CD4-positive, CD25-positive, alpha-beta regulatory T cell (primary cell): ENCODE data around the gene RNF181. TPM values are rescaled to one million over a fixed set of nuclear protein-coding genes. Genes with fewer than 3 reads are reported as not detected.

Source experiments
- ATAC-seq, 2 donors: fragments of 150-1000 bp; cut with Tn5 transposase; one replicate each; pipeline ENCODE4 v1.10.0; 2021; ENCODE audit warnings: low read depth in 2 of 2, moderate number of reproducible peaks in 2 of 2, moderate library complexity in 1 of 2
- DNase-seq, 3 donors: peaks; one replicate each; pipeline versions ENCODE4 v3.0.0 to v3.0.0-alpha.2; 2012 to 2022; ENCODE audit warnings: mixed read lengths in 1 of 3
- H3K27ac ChIP-seq: one replicate; pipeline ENCODE4 v1.7.0; 2013; ENCODE audit warnings: mild to moderate bottlenecking, low read length; ENCODE audit not compliant: insufficient read depth, poor library complexity, severe bottlenecking
- H3K27me3 ChIP-seq: one replicate; pipeline ENCODE4 v1.7.0; 2013; ENCODE audit warnings: low read length; ENCODE audit not compliant: control insufficient read depth, insufficient read depth
- H3K36me3 ChIP-seq: one replicate; pipeline ENCODE4 v1.7.0; 2013; ENCODE audit warnings: mild to moderate bottlenecking, low read length, moderate library complexity; ENCODE audit not compliant: control insufficient read depth, insufficient read depth
- H3K4me1 ChIP-seq: 2 replicates; pipeline ENCODE4 v1.7.0; 2013; ENCODE audit warnings: mild to moderate bottlenecking, low read length; ENCODE audit not compliant: insufficient read depth, control insufficient read depth, poor library complexity, severe bottlenecking
- H3K4me3 ChIP-seq: one replicate; pipeline ENCODE4 v1.7.0; 2013; ENCODE audit warnings: low read depth, mild to moderate bottlenecking, low read length, moderate library complexity
- H3K9me3 ChIP-seq, 2 experiments: 1 replicate in 1 of 2; 2 replicates in 1 of 2; pipeline ENCODE4 v1.7.0; 2013; ENCODE audit warnings: low read length in 2 of 2, mild to moderate bottlenecking in 1 of 2, moderate library complexity in 1 of 2; ENCODE audit not compliant: control insufficient read depth in 2 of 2
- H3K27ac Mint-ChIP-seq, 3 donors: one replicate each; pipeline ENCODE4 v1.8.0; 2020 to 2022; ENCODE audit warnings: mild to moderate bottlenecking in 3 of 3, mixed read lengths in 3 of 3, moderate library complexity in 2 of 3
- H3K27me3 Mint-ChIP-seq: one replicate; pipeline ENCODE4 v1.8.0; 2022; ENCODE audit warnings: mild to moderate bottlenecking, mixed read lengths
- H3K36me3 Mint-ChIP-seq: one replicate; pipeline ENCODE4 v1.8.0; 2020; ENCODE audit warnings: mixed read lengths
- H3K4me1 Mint-ChIP-seq, 4 donors: one replicate each; pipeline ENCODE4 v1.8.0; 2020 to 2022; ENCODE audit warnings: mixed read lengths in 4 of 4, mild to moderate bottlenecking in 1 of 4
- H3K4me3 Mint-ChIP-seq, 4 donors: one replicate each; pipeline ENCODE4 v1.8.0; 2020 to 2022; ENCODE audit warnings: mild to moderate bottlenecking in 4 of 4, mixed read lengths in 4 of 4, moderate library complexity in 3 of 4
- H3K9me3 Mint-ChIP-seq, 7 donors: one replicate each; pipeline ENCODE4 v1.8.0; 2020 to 2022; ENCODE audit warnings: mixed read lengths in 7 of 7, mild to moderate bottlenecking in 3 of 7, moderate library complexity in 2 of 7
- polyA plus RNA-seq, 4 donors: library from polyadenylated mRNA; unstranded; fragments of 300-500 nt; fragmentation: Illumina TruSeq; gene quantifications; one replicate each; pipeline ENCODE4 v1.2.3, GENCODE V29; 2021
- total RNA-seq: library from RNA; stranded (reverse); gene quantifications from one replicate; pipeline ENCODE4 v1.2.3, GENCODE V29; 2022

The RNF181 gene
- total and polyA plus RNA-seq, 5 donors from 2014 or later = 47.0 to 297 (median 240) TPM

DNA sequence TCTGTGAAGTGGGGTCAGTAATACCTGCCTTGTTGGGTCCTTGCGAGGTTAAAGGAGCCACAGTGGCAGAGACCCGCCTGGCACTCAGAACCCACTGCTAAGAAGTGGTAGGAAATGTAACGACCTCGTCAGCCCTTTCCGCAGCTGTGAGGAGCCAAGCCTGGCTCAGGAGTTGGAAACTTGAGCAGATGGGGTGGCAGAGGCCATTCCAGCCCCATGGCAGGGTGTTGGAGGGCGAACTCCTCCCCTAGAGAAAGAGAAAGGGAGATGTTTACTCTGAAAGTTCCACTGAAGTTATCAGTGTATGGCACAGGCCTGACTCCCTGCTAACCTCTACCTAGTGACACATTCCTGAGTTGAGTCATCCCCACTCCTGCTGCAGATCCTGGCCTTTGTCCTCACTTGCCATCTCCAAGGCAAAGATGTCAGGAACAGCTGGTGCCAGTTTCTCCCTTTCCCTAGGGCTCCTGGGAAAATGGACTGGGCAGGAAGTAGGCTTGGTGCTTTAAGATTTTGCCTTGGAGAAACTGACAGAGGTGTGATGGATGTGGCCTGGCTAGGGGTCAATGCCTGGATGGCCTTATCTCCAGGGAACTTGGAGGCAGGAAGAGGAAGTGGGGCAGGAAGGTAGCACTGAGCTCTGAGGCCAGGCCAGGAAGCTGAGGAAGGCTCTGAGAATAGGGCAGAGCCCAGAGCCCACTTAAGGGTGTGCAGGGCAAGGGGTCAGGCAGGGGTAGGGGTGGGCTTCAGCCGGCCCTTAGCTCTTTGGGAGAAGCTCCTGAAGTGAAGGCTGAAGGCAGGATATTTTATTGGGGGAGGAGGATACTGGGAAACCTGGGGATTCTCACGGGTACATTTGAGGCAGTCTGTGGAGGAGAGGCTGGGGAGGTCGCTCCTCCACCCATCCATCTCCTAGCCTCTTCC lies 10.4 kb upstream of the RNF181 start:
- Mint-ChIP-seq H3K27ac (peak overlapping the region; percentile 92 to 95 (median 93)), H3K4me3 (peak overlapping the region; percentile 87 to 97 (median 92)), H3K4me1 (peaks cover 6 to 68% (median 41%) of the 10 kb centered on the region in 4 donors), H3K36me3 (peaks cover 16% of the 10 kb centered on the region), H3K9me3 (peaks cover 0 to 1% (median 0%) of the 10 kb centered on the region in 7 donors), H3K27me3 (no peaks in the 10 kb centered on the region)
- peaks cover 13% of the 10 kb centered on the region for H3K36me3 ChIP-seq
- peak overlapping the region; percentile 80 for H3K4me3 ChIP-seq
- H3K4me1 ChIP-seq = peaks cover 29% of the 10 kb centered on the region
- peak in 1 of 3 donors; percentile 37 for DNase-seq
- no peaks in the 10 kb centered on the region for H3K27me3 ChIP-seq
- H3K9me3 ChIP-seq = no peaks in the 10 kb centered on the region
- peak overlapping the region; percentile 76 for H3K27ac ChIP-seq
- ATAC-seq = peak; percentile 40 to 45

DNA sequence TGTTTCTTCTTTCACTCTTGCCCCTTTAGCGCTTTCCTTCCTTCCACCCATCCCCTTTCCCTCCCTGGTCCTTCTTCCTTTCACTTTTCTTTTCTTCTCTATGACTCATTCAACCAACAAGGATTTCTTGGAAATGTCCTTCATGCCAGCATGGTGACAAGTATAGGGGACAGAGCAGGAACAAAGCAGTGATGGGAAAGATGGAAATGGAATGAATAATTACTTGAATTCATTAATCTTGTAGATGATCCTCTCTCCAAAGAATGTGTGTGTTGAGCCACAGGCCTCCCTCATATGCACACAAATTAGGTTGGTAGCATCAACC lies 9.8 kb upstream of the RNF181 start:
- peak overlapping the region; percentile 76 for H3K27ac ChIP-seq
- Mint-ChIP-seq H3K9me3 (peaks cover 0 to 1% (median 0%) of the 10 kb centered on the region in 7 donors), H3K27me3 (no peaks in the 10 kb centered on the region), H3K4me3 (peak overlapping the region; percentile 81 to 94 (median 88)), H3K27ac (peak overlapping the region; percentile 92 to 95 (median 93)), H3K4me1 (peaks cover 6 to 66% (median 40%) of the 10 kb centered on the region in 4 donors), H3K36me3 (peaks cover 16% of the 10 kb centered on the region)
- peak overlapping the region; percentile 26 for H3K4me3 ChIP-seq
- H3K36me3 ChIP-seq = peaks cover 13% of the 10 kb centered on the region
- ATAC-seq (no peak), DNase-seq (peak in 1 of 3 donors; percentile 10)
- peaks cover 29% of the 10 kb centered on the region for H3K4me1 ChIP-seq
- H3K9me3 ChIP-seq = no peaks in the 10 kb centered on the region
- no peaks in the 10 kb centered on the region for H3K27me3 ChIP-seq

DNA sequence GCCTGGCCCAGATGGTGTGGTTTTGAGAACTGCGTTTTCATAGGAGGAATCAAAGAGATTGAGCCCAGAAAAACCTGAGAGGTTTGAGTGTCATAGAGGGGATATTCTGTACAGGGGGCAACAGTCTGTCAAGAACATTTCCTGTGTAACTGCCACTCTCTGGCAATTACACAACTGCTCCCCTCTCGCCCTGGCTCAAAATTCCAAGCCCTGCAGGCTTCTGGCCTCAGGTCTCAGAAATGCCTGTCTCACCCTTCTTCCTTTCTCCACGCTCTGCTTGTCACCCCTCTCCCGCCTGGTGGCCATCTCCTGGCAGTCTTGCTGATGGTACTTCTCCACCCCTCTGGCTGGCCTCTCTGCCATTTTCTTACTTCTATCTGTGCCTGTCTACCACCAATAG lies 7.3 kb upstream of the RNF181 start:
- no peak for ATAC-seq
- peak overlapping the region in 1 of 3 donors; percentile 83 for H3K27ac Mint-ChIP-seq
- H3K9me3 ChIP-seq = no peaks in the 10 kb centered on the region
- H3K27ac ChIP-seq = no peak overlapping the region
- no peak overlapping the region for H3K4me3 ChIP-seq
- peaks cover 0 to 1% (median 0%) of the 10 kb centered on the region in 7 donors for H3K9me3 Mint-ChIP-seq
- H3K4me1 ChIP-seq = peaks cover 28% of the 10 kb centered on the region
- peaks cover 6 to 53% (median 31%) of the 10 kb centered on the region in 4 donors for H3K4me1 Mint-ChIP-seq
- no peaks in the 10 kb centered on the region for H3K27me3 Mint-ChIP-seq
- DNase-seq = no peak
- peaks cover 3% of the 10 kb centered on the region for H3K36me3 Mint-ChIP-seq
- H3K4me3 Mint-ChIP-seq = peak overlapping the region in 3 of 4 donors; percentile 0 to 66 (median 2)
- H3K27me3 ChIP-seq = no peaks in the 10 kb centered on the region
- no peaks in the 10 kb centered on the region for H3K36me3 ChIP-seq

DNA sequence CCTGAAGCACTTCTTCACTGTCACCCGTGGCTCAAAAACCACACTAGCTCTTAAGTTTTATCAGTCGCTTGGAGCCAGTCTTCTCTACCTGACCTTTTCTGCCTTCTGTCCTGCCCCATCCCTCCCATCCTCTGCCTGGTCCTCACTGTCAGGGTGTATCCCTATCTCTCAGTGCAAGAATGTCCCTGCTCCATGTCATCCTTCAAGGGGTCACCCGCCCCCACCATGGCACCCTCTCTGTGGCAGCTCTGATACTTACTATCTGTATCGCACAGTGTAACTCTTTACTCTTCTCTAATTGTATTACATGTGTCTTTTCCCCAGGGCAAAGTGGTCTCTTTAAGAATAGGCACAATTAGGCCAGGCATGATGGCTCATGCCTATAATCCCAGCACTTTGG lies 6.9 kb upstream of the RNF181 start:
- peak overlapping the region; percentile 63 to 83 (median 81) for H3K27ac Mint-ChIP-seq
- DNase-seq = no peak
- H3K9me3 ChIP-seq = no peaks in the 10 kb centered on the region
- no peak for ATAC-seq
- no peaks in the 10 kb centered on the region for H3K27me3 ChIP-seq
- H3K27ac ChIP-seq = no peak overlapping the region
- H3K9me3 Mint-ChIP-seq = peaks cover 0 to 1% (median 0%) of the 10 kb centered on the region in 7 donors
- no peak overlapping the region for H3K4me3 ChIP-seq
- H3K27me3 Mint-ChIP-seq = no peaks in the 10 kb centered on the region
- H3K36me3 Mint-ChIP-seq = peaks cover under 1% of the 10 kb centered on the region
- peak overlapping the region in 3 of 4 donors; percentile 0 to 66 (median 2) for H3K4me3 Mint-ChIP-seq
- H3K4me1 ChIP-seq = peaks cover 24% of the 10 kb centered on the region
- H3K36me3 ChIP-seq = no peaks in the 10 kb centered on the region
- H3K4me1 Mint-ChIP-seq = peaks cover 3 to 48% (median 29%) of the 10 kb centered on the region in 4 donors

DNA sequence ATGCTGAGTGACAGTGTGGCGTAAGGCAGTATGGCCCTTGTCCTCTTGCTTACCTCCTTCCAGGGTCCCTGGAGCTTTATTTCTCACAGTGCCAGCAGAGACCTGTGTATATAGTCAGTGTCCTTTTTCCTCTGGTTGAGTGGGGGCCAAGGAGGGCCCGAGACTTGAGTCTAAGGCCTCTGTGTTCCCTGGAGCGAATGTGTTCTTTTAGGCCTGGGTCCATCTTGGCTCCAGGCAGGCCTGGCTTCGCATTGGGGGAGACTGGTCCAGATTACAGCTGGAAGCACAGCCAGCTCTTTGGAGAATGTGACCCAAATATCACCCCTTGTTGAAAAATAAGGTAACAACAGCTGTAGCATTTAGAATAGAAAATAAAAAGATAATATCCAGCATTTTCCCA lies 6.4 kb upstream of the RNF181 start:
- Mint-ChIP-seq H3K9me3 (peaks cover 0 to 1% (median 0%) of the 10 kb centered on the region in 7 donors), H3K27me3 (no peaks in the 10 kb centered on the region), H3K36me3 (no peaks in the 10 kb centered on the region), H3K4me3 (peak overlapping the region in 1 of 4 donors; percentile 66), H3K27ac (peak overlapping the region in 1 of 3 donors; percentile 83), H3K4me1 (peaks cover 0 to 48% (median 29%) of the 10 kb centered on the region in 4 donors)
- DNase-seq (no peak), ATAC-seq (no peak)
- Histone ChIP-seq H3K27me3 (no peaks in the 10 kb centered on the region), H3K27ac (no peak overlapping the region), H3K36me3 (no peaks in the 10 kb centered on the region), H3K4me3 (no peak overlapping the region), H3K9me3 (no peaks in the 10 kb centered on the region), H3K4me1 (peaks cover 21% of the 10 kb centered on the region)

DNA sequence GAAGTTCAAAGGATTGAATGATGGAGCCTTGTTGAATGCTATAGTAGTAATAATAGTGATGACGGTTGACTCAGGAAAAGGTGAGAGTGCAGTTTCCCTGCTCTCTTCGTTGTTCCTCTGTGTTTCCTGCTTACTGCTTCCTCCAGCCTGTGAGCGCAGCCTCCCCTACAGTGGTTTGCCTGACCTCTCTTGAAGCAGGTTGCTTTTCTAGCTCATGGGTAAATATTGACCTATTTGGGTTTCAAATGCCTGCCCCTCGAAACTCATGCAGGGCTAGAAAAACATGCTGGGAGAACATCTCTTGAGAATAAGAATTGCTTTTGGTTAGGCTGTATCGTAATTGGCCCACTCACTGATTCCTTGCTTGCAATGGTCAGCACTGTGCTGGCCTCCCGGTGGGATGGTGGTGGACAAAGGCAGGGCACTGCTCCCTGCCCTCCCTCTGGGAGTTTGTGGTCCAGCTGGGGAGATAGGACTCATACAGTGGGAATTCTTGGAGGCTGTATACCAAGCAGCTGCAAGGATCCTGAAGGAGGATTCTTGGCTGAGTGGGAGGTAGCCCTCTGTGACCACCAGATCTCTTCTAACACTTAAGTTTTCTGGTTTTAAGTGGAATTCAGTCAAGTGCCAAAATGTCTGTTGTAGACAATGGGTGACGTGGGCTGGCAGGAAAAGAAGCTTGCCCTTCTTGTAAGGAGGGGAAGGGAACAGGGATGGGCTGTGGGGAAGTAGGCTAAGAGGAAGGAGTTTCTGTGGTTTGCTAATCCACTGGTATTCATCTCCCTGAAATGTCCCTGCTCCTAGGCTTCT lies 5.4 kb upstream of the RNF181 start:
- H3K27ac ChIP-seq = no peak overlapping the region
- H3K27me3 ChIP-seq = no peaks in the 10 kb centered on the region
- H3K4me3 ChIP-seq = no peak overlapping the region
- H3K4me1 ChIP-seq = peaks cover 22% of the 10 kb centered on the region
- H3K4me1 Mint-ChIP-seq = peaks cover 3 to 51% (median 29%) of the 10 kb centered on the region in 4 donors
- H3K9me3 Mint-ChIP-seq = peaks cover 0 to under 1% (median 0%) of the 10 kb centered on the region in 7 donors
- peak overlapping the region in 2 of 3 donors; percentile 42 to 92 for H3K27ac Mint-ChIP-seq
- DNase-seq (no peak), ATAC-seq (no peak)
- H3K36me3 Mint-ChIP-seq = no peaks in the 10 kb centered on the region
- H3K9me3 ChIP-seq = no peaks in the 10 kb centered on the region
- no peaks in the 10 kb centered on the region for H3K27me3 Mint-ChIP-seq
- H3K36me3 ChIP-seq = no peaks in the 10 kb centered on the region
- peak overlapping the region in 2 of 4 donors; percentile 64 to 80 for H3K4me3 Mint-ChIP-seq

DNA sequence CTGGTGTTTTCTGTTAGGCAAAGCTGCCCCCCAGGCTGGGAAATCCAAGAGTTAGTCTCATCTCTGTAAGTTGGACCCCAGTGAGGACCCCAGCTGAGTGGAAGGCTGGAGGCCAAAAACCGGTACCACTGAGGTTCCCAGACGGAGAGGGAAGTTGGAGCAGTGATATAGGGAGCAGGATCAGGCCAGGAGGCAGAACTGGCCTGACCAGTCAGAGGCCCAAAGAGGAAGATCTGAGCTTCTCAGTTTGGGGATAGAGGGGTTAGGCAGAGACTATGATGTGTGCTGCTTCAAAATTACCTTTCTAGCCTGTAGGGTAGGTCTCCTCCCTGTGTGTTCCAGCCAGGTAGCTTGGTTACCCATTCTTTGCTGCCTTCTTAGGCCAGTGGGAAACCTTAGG lies 4.6 kb upstream of the RNF181 start:
- H3K36me3 ChIP-seq = no peaks in the 10 kb centered on the region
- H3K27ac ChIP-seq = no peak overlapping the region
- H3K27me3 Mint-ChIP-seq = no peaks in the 10 kb centered on the region
- peak overlapping the region in 2 of 3 donors; percentile 25 to 92 for H3K27ac Mint-ChIP-seq
- H3K36me3 Mint-ChIP-seq = peaks cover 4% of the 10 kb centered on the region
- peaks cover 18% of the 10 kb centered on the region for H3K4me1 ChIP-seq
- no peak for ATAC-seq
- peaks cover 3 to 51% (median 27%) of the 10 kb centered on the region in 4 donors for H3K4me1 Mint-ChIP-seq
- no peaks in the 10 kb centered on the region for H3K9me3 ChIP-seq
- no peak overlapping the region for H3K4me3 ChIP-seq
- H3K9me3 Mint-ChIP-seq = no peaks in the 10 kb centered on the region
- no peak for DNase-seq
- H3K27me3 ChIP-seq = no peaks in the 10 kb centered on the region
- H3K4me3 Mint-ChIP-seq = peak overlapping the region in 2 of 4 donors; percentile 21 to 64
